HepG2 (cell line): Measurements from ENCODE around the gene P2RX6. TPM values are rescaled to one million over a fixed set of nuclear protein-coding genes. Genes with fewer than 3 reads are reported as not detected.

Experiments
- ARID5B ChIP-seq: IDR thresholded peaks from 2 replicates; pipeline ENCODE4 v1.4.0; 2020; ENCODE audit warnings: mild to moderate bottlenecking, missing genetic modification reagents
- ARNTL ChIP-seq: sonication (generic); formaldehyde crosslinking; IDR thresholded peaks from 2 replicates; pipeline ENCODE4 v1.4.0; 2020; ENCODE audit warnings: mild to moderate bottlenecking, missing genetic modification reagents
- ERF ChIP-seq: IDR thresholded peaks from 2 replicates; pipeline ENCODE4 v1.6.1; 2018; ENCODE audit warnings: missing biosample characterization, missing genetic modification reagents
- GABPB1 ChIP-seq: IDR thresholded peaks from 2 replicates; pipeline ENCODE4 v1.6.1; 2016; ENCODE audit warnings: mild to moderate bottlenecking, missing genetic modification reagents, moderate library complexity, missing compliant biosample characterization
- HNRNPLL ChIP-seq: fragments of 200-400 bp; formaldehyde crosslinking; IDR thresholded peaks from 2 replicates; pipeline ENCODE4 v1.6.1; 2017; ENCODE audit warnings: mild to moderate bottlenecking, low read depth, low read length; ENCODE audit not compliant: poor library complexity, severe bottlenecking
- HOXA3 ChIP-seq: sonication (generic); formaldehyde crosslinking; IDR thresholded peaks from 2 replicates; pipeline ENCODE4 v1.5.0; 2020; ENCODE audit warnings: missing genetic modification reagents
- MED13 ChIP-seq: sonication (generic); formaldehyde crosslinking; IDR thresholded peaks from 2 replicates; pipeline ENCODE4 v1.5.0; 2020; ENCODE audit warnings: missing genetic modification reagents
- MIER2 ChIP-seq: IDR thresholded peaks from 2 replicates; pipeline ENCODE4 v1.6.1; 2016; ENCODE audit warnings: missing biosample characterization, missing genetic modification reagents
- NFE2L1 ChIP-seq: sonication (generic); formaldehyde crosslinking; IDR thresholded peaks from 2 replicates; pipeline ENCODE4 v1.4.0; 2020; ENCODE audit warnings: missing genetic modification reagents, mild to moderate bottlenecking, borderline replicate concordance
- PITX1 ChIP-seq: sonication (generic); formaldehyde crosslinking; IDR thresholded peaks from 2 replicates; pipeline ENCODE4 v1.5.1; 2020; ENCODE audit warnings: mild to moderate bottlenecking, missing genetic modification reagents
- RBM22 ChIP-seq: fragments of 200-400 bp; formaldehyde crosslinking; optimal IDR thresholded peaks from 2 replicates; pipeline ENCODE3; 2017; ENCODE audit warnings: mild to moderate bottlenecking, low read length, moderate library complexity
- RBM39 ChIP-seq: fragments of 200-400 bp; formaldehyde crosslinking; IDR thresholded peaks from one replicate; pipeline ENCODE4 v1.6.1; 2018; ENCODE audit warnings: antibody characterized with exemption, mild to moderate bottlenecking, low read depth, low read length; ENCODE audit not compliant: poor library complexity, severe bottlenecking
- REXO4 ChIP-seq: sonication (generic); formaldehyde crosslinking; IDR thresholded peaks from 2 replicates; pipeline ENCODE4 v1.8.0; 2022; ENCODE audit warnings: missing genetic modification reagents, mild to moderate bottlenecking, borderline replicate concordance
- RFX5 ChIP-seq: IDR thresholded peaks from 2 replicates; pipeline ENCODE4 v1.6.1; 2011; ENCODE audit warnings: low read depth, low read length, improper control_type of control experiment
- SAP130 ChIP-seq: IDR thresholded peaks from 2 replicates; pipeline ENCODE4 v1.6.1; 2016; ENCODE audit warnings: low read depth
- SIN3A ChIP-seq: IDR thresholded peaks from 2 replicates; pipeline ENCODE4 v1.6.1; 2011; ENCODE audit warnings: low read depth, mild to moderate bottlenecking, control low read depth, low read length, borderline replicate concordance
- SMAD3 ChIP-seq: sonication (generic); formaldehyde crosslinking; IDR thresholded peaks from 2 replicates; pipeline ENCODE4 v1.4.0; 2020; ENCODE audit warnings: missing genetic modification reagents
- SNRNP70 ChIP-seq: fragments of 200-400 bp; formaldehyde crosslinking; IDR thresholded peaks from 2 replicates; pipeline ENCODE4 v1.6.1; 2017; ENCODE audit warnings: mild to moderate bottlenecking, low read depth, low read length, moderate library complexity
- SP2 ChIP-seq: sonication (generic); formaldehyde crosslinking; IDR thresholded peaks from 2 replicates; pipeline ENCODE4 v1.5.1; 2020; ENCODE audit warnings: mild to moderate bottlenecking, missing genetic modification reagents
- SP4 ChIP-seq: sonication (generic); formaldehyde crosslinking; IDR thresholded peaks from 2 replicates; pipeline ENCODE4 v1.8.1; 2023; ENCODE audit warnings: mild to moderate bottlenecking, missing genetic modification reagents
- TBX3 ChIP-seq: fragments of 450-650 bp; IDR thresholded peaks from 2 replicates; pipeline ENCODE4 v1.6.1; 2017; ENCODE audit warnings: antibody characterized with exemption, mild to moderate bottlenecking, inconsistent platforms, borderline replicate concordance
- TRIM22 ChIP-seq: fragments of 450-650 bp; IDR thresholded peaks from 2 replicates; pipeline ENCODE4 v1.6.1; 2017
- WIZ ChIP-seq: sonication (generic); formaldehyde crosslinking; IDR thresholded peaks from 2 replicates; pipeline ENCODE4 v1.5.1; 2020; ENCODE audit warnings: mild to moderate bottlenecking, missing genetic modification reagents
- ZC3H13 ChIP-seq: sonication (generic); formaldehyde crosslinking; IDR thresholded peaks from 2 replicates; pipeline ENCODE4 v1.8.1; 2023; ENCODE audit warnings: mild to moderate bottlenecking, missing genetic modification reagents, moderate library complexity
- ZNF564 ChIP-seq: sonication (generic); formaldehyde crosslinking; IDR thresholded peaks from 2 replicates; pipeline ENCODE4 v1.8.1; 2023; ENCODE audit warnings: mild to moderate bottlenecking, missing genetic modification reagents
- ZNF761 ChIP-seq: sonication (generic); formaldehyde crosslinking; conservative IDR thresholded peaks from 2 replicates; pipeline ENCODE4 v1.4.0; 2020; ENCODE audit warnings: mild to moderate bottlenecking, missing genetic modification reagents
- ZNF780A ChIP-seq: sonication (generic); formaldehyde crosslinking; IDR thresholded peaks from 2 replicates; pipeline ENCODE4 v1.8.0; 2022; ENCODE audit warnings: mild to moderate bottlenecking, missing genetic modification reagents, moderate library complexity
- ZNF878 ChIP-seq: sonication (generic); formaldehyde crosslinking; IDR thresholded peaks from 2 replicates; pipeline ENCODE4 v1.8.1; 2023; ENCODE audit warnings: mild to moderate bottlenecking, missing genetic modification reagents, moderate library complexity
- ZSCAN30 ChIP-seq: sonication (generic); formaldehyde crosslinking; IDR thresholded peaks from 2 replicates; pipeline ENCODE4 v1.5.0; 2020; ENCODE audit warnings: mild to moderate bottlenecking, missing genetic modification reagents
- polyA plus RNA-seq, 8 experiments: library from polyadenylated mRNA; depleted of rRNA in 3 of 8; stranded (reverse) in 7 of 8; unstranded in 1 of 8; fragments of >200 nt; fragmentation: Illumina TruSeq in 4 of 8; extraction: Trizol in 4 of 8; gene quantifications; 2 replicates each; pipeline versions ENCODE4 v1.2.1 to v1.2.3, GENCODE V29; 2011 to 2016; ENCODE audit warnings: low read depth in 4 of 8, missing spikeins in 1 of 8, mixed read lengths in 1 of 8; ENCODE audit not compliant: insufficient read depth in 1 of 8
- total RNA-seq, 5 experiments: library from RNA; depleted of rRNA; stranded (reverse); fragments of >200 nt; fragmentation: Illumina TruSeq; extraction: Trizol; gene quantifications; 2 replicates each; pipeline ENCODE4 v1.2.3, GENCODE V29; 2016; ENCODE audit warnings: low read depth in 1 of 5

The P2RX6 gene
- total and polyA plus RNA-seq, 2 of the 13 experiments (the other 11 are each of a cell fraction or from before 2014, with no cell fraction given), result 0.04 to 0.12 TPM

- TF ChIP-seq GABPB1 (CRISPR knock-in tag) (peak; percentile 52; the same call in 1 of the 2 replicates), WIZ (CRISPR knock-in tag) (no peak), SAP130 (peak; percentile 71; the same call in 1 of the 2 replicates), SIN3A (peak; percentile 71; the same call in 1 of the 2 replicates), RBM22 (peak; percentile 100), ARNTL (CRISPR knock-in tag) (no peak), RBM39 (peak; percentile 46), ZNF564 (CRISPR knock-in tag) (no peak), SP4 (peak; percentile 49; the same call in 1 of the 2 replicates), NFE2L1 (CRISPR knock-in tag) (no peak), ZSCAN30 (no peak), ERF (CRISPR knock-in tag) (no peak), HNRNPLL (peak; percentile 55), ZNF761 (CRISPR knock-in tag) (no peak), ZNF780A (CRISPR knock-in tag) (no peak), HOXA3 (no peak), MIER2 (no peak), ZC3H13 (CRISPR knock-in tag) (no peak), REXO4 (CRISPR knock-in tag) (no peak), RFX5 (0 out of 2 replicates have a peak, but pooled peaks have one; percentile 17), MED13 (no peak), TBX3 (no peak), SP2 (CRISPR knock-in tag) (peak; percentile 96), ARID5B (CRISPR knock-in tag) (no peak), TRIM22 (no peak), SNRNP70 (no peak), PITX1 (CRISPR knock-in tag) (no peak), SMAD3 (no peak), ZNF878 (no peak)
Measured at GRCh38 chr22:21045585-21046294, 30.8 kb downstream of the P2RX6 start, which contains the start of gene LRRC74B (continued).
